Lower lobe of right lung (tissue), 2 donors: ENCODE measurements around the gene CHRNB1. TPM values are rescaled to one million over a fixed set of nuclear protein-coding genes. Genes with fewer than 3 reads are reported as not detected.

ENCODE experiments used
- ATAC-seq, 2 donors: fragments of 200-7000 bp; cut with Tn5 transposase; one replicate each; pipeline ENCODE4 v1.9.1; 2020 to 2022; ENCODE audit warnings: mild to moderate bottlenecking in 2 of 2, moderate library complexity in 2 of 2
- DNase-seq: peaks from one replicate; pipeline ENCODE4 v3.0.0-alpha.2; 2020
- H3K27ac ChIP-seq: fragments of 200-600 bp; one replicate; pipeline ENCODE4 v1.8.0; 2022
- H3K27me3 ChIP-seq: fragments of 200-600 bp; one replicate; pipeline ENCODE4 v1.8.0; 2022; ENCODE audit warnings: low read depth
- H3K36me3 ChIP-seq: fragments of 200-600 bp; one replicate; pipeline ENCODE4 v1.8.0; 2022; ENCODE audit warnings: mild to moderate bottlenecking
- H3K4me1 ChIP-seq: fragments of 200-600 bp; one replicate; pipeline ENCODE4 v1.8.0; 2022
- H3K4me3 ChIP-seq: fragments of 200-600 bp; one replicate; pipeline ENCODE4 v1.8.0; 2022; ENCODE audit warnings: mild to moderate bottlenecking
- H3K9me3 ChIP-seq: fragments of 200-600 bp; one replicate; pipeline ENCODE4 v1.8.0; 2022
- intact Hi-C: fragments of 100-400 bp; cut with DNase I; formaldehyde crosslinking; loops from one replicate; pipeline ENCODE4 v1.11.0; 2022
- total RNA-seq: library from RNA; stranded (reverse); fragmentation: NEBNext Ultra II Directional; extraction: Animal tissue kit (Norgen Biotek cat#: 25700); gene quantifications from one replicate; pipeline ENCODE4 v1.2.1, GENCODE V29; 2021
- TF ChIP-seq, protein P1 (sequence below): fragments of 200-600 bp; IDR thresholded peaks from one replicate; pipeline ENCODE4 v1.8.0; 2022; ENCODE audit warnings: antibody characterized with exemption, mild to moderate bottlenecking
- donor health status: DM: no; HTN: yes; CAD: no; lungs with severe emphysema.

Gene CHRNB1
- total RNA-seq, 1 donor from 2014 or later: 8.4 TPM

DNA sequence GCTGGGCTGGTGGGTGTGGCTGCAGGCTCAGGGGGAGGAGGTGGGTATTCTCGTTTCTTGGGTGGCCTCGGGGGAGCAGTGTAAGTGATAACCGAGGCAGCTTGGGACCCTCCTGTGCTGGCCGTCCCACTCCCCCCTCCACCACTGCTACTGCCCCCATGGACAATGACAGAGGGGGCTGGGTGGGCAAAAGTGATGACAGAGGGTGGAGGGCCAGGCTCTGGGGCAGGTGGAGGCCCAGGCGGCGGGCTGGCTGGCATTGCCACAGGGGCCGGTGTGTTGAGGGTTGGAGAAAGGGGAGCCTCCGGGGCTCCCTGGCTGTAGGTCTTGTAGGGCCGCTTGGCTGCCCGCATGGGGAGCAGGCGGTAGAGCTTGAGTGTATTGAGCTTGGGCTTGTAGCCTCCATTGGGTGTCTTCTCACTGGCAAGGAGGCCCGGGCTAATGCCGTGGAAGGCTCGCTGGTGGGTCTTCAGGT lies 18.5 kb downstream of the CHRNB1 start:
- TF ChIP-seq, protein P1, sequence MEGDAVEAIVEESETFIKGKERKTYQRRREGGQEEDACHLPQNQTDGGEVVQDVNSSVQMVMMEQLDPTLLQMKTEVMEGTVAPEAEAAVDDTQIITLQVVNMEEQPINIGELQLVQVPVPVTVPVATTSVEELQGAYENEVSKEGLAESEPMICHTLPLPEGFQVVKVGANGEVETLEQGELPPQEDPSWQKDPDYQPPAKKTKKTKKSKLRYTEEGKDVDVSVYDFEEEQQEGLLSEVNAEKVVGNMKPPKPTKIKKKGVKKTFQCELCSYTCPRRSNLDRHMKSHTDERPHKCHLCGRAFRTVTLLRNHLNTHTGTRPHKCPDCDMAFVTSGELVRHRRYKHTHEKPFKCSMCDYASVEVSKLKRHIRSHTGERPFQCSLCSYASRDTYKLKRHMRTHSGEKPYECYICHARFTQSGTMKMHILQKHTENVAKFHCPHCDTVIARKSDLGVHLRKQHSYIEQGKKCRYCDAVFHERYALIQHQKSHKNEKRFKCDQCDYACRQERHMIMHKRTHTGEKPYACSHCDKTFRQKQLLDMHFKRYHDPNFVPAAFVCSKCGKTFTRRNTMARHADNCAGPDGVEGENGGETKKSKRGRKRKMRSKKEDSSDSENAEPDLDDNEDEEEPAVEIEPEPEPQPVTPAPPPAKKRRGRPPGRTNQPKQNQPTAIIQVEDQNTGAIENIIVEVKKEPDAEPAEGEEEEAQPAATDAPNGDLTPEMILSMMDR: no peak
- Histone ChIP-seq H3K4me1 (peaks cover 24% of the 10 kb centered on the region), H3K36me3 (peaks cover 53% of the 10 kb centered on the region), H3K27me3 (no peaks in the 10 kb centered on the region), H3K27ac (no peak overlapping the region), H3K4me3 (no peak overlapping the region), H3K9me3 (no peaks in the 10 kb centered on the region)
- DNase-seq (no peak), ATAC-seq (no peak)
- intact Hi-C loops: no loop called here

DNA sequence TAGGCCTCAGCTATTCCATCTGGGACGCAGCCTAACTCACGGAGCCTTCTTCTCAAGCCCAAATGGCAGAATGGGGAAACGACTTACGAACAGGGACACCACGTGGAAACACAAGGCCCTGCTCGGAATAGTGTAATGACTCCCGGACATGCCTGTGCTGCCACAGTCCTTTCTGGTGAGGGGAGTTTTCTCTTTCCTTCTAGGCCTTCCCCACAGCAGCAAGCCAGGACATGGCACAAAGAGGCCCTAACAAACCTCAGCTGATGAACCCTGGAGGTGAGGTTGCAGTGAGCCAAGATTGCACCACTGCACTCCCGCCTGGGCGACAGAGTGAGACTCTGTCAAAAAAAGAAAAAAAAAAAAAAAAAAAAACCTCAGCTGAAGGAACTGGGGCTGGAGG lies 19.2 kb downstream of the CHRNB1 start:
- DNase-seq (no peak), ATAC-seq (no peak)
- H3K27me3 ChIP-seq: no peaks in the 10 kb centered on the region
- H3K9me3 ChIP-seq: no peaks in the 10 kb centered on the region
- H3K36me3 ChIP-seq: peaks cover 53% of the 10 kb centered on the region
- TF ChIP-seq, protein P1: no peak
- no peak overlapping the region for H3K27ac ChIP-seq
- intact Hi-C loops: no loop called here
- H3K4me3 ChIP-seq: no peak overlapping the region
- H3K4me1 ChIP-seq: peaks cover 31% of the 10 kb centered on the region

DNA sequence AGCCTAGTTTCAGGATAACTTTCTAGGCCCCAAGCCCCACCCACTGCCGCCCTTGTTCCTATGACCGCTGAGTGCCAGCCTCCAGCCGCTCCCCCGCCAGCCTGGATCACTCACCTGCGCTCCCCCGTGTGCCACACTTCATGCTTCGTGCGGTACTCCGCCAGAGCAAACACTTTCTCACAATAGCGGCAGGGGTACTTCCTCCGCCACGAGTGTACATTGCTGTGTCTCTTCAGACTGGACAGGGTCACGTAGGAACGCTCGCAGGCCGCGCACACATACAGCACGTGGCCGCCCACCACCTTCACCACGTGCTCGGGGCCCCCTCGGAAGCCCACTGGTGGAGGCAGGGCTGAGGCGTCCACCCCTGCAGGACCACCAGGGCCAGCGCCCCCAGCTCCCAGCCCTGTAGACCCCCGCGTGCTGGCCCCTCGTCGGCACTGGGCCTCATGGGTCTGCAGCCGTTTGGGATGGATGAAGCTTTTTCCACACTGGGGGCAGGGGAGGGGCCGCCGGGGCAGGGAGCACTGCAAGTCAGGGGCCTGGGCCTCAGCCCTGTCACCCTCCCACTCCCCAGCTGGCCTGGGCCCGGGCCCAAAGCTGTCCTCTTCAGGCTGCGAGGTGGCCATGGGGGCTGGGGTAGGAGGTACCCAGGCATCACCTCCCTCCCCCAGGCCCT lies 20.9 kb downstream of the CHRNB1 start:
- Histone ChIP-seq H3K27ac (peak overlapping the region; percentile 41), H3K4me1 (peaks cover 45% of the 10 kb centered on the region), H3K9me3 (no peaks in the 10 kb centered on the region), H3K36me3 (peaks cover 53% of the 10 kb centered on the region), H3K4me3 (no peak overlapping the region), H3K27me3 (no peaks in the 10 kb centered on the region)
- peak; percentile 57 to 74 for ATAC-seq
- TF ChIP-seq, protein P1: no peak
- intact Hi-C loops: no loop called here
- DNase-seq: peak; percentile 79

DNA sequence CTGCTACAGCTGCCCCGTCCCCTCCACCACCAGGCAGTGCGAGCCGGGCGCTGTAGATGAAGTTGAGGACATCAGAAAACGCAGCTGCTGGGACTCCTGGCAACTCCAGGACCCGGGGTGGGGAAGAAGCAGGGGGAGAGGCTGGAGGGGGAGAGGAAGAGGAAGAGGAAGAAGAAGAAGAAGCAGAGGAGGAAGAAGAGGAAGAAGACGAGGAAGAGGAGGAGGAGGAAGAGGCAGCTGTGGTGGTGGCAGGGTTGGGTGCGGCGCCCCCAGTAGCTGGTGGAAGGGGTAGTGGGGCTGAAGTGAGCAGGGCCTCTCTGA lies 21.4 kb downstream of the CHRNB1 start:
- H3K4me3 ChIP-seq: no peak overlapping the region
- ATAC-seq (no peak), DNase-seq (no peak)
- H3K27me3 ChIP-seq: no peaks in the 10 kb centered on the region
- peaks cover 50% of the 10 kb centered on the region for H3K4me1 ChIP-seq
- intact Hi-C loops: no loop called here
- TF ChIP-seq, protein P1: no peak
- peaks cover 53% of the 10 kb centered on the region for H3K36me3 ChIP-seq
- no peaks in the 10 kb centered on the region for H3K9me3 ChIP-seq
- peak overlapping the region; percentile 61 for H3K27ac ChIP-seq

DNA sequence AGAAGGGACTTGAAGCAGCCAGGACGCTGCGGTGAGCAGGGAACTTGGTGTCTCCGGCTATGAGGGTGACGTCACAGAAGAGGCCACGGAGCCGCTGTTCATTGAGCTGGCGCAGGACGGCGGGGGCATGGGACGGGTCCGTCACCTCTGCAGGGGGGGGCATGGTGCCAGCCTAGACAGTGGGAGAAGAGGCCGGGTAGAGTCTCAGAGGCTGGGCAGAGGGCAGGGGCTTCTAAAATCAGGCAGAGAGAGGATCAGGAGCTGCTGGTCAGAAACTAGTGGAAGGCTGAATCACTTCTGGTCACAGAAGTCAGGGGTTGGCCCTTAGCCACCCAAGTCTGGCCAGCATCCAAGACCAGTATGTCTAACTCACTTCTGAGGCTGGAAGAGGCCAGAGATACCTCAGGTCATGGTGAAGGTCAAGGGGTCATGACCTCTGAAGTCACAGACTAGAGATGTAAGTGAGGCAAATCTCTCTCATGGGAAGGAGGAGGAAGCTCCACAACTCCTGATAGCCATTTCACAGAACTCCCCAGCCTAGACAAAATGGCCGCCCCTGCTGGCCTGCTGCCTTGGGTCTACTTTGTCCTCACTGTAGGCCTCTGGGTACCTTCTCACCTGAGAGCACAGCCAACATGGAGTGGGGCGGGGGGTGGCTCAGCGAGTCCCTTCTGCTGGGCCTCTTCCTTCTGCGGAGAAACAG lies 21.9 kb downstream of the CHRNB1 start:
- H3K4me1 ChIP-seq: peaks cover 55% of the 10 kb centered on the region
- intact Hi-C loops: no loop called here
- H3K9me3 ChIP-seq: no peaks in the 10 kb centered on the region
- H3K4me3 ChIP-seq: no peak overlapping the region
- DNase-seq (peak; percentile 60), ATAC-seq (peak; percentile 22 to 42)
- H3K27me3 ChIP-seq: no peaks in the 10 kb centered on the region
- peaks cover 49% of the 10 kb centered on the region for H3K36me3 ChIP-seq
- H3K27ac ChIP-seq: peak overlapping the region; percentile 61
- TF ChIP-seq, protein P1: no peak
